Hepatocyte (in vitro differentiated cells): ENCODE data around the gene BLOC1S5. TPM values are rescaled to one million over a fixed set of nuclear protein-coding genes. Genes with fewer than 3 reads are reported as not detected.
A peak's percentile ranks its signal among the peaks of the same experiment; 100 is the strongest.

Experiments
- DNase-seq: peaks from one replicate; pipeline ENCODE4 v3.0.0-alpha.2; 2016; ENCODE audit warnings: low spot score
- H2AFZ ChIP-seq: fragments of 200-600 bp; sonication (generic); 2 replicates; pipeline ENCODE4 v1.6.0; 2016; ENCODE audit warnings: antibody characterized with exemption, mild to moderate bottlenecking
- H3K27ac ChIP-seq: fragments of 200-600 bp; sonication (generic); 2 replicates; pipeline ENCODE4 v1.5.1; 2016; ENCODE audit warnings: mild to moderate bottlenecking
- H3K27me3 ChIP-seq: fragments of 200-600 bp; sonication (generic); 2 replicates; pipeline ENCODE4 v1.6.1; 2016
- H3K36me3 ChIP-seq: fragments of 200-600 bp; sonication (generic); replicated peaks from 2 replicates; pipeline ENCODE4 v1.5.1; 2016; ENCODE audit warnings: low read depth; ENCODE audit not compliant: insufficient read depth
- H3K4me1 ChIP-seq: fragments of 200-600 bp; sonication (generic); 2 replicates; pipeline ENCODE4 v1.5.1; 2016; ENCODE audit warnings: mild to moderate bottlenecking, moderate library complexity; ENCODE audit not compliant: insufficient read depth
- H3K4me2 ChIP-seq: fragments of 200-600 bp; sonication (generic); 2 replicates; pipeline ENCODE4 v1.6.0; 2016
- H3K4me3 ChIP-seq: fragments of 200-600 bp; sonication (generic); 2 replicates; pipeline ENCODE4 v1.5.1; 2016; ENCODE audit warnings: mild to moderate bottlenecking
- H3K79me2 ChIP-seq: fragments of 200-600 bp; sonication (generic); 2 replicates; pipeline ENCODE4 v1.6.0; 2017; ENCODE audit warnings: mild to moderate bottlenecking
- H3K9me2 ChIP-seq: fragments of 200-600 bp; sonication (generic); replicated peaks from 2 replicates; pipeline ENCODE4 v1.6.0; 2017; ENCODE audit warnings: mild to moderate bottlenecking; ENCODE audit not compliant: insufficient read depth
- H3K9me3 ChIP-seq: fragments of 200-600 bp; sonication (generic); 2 replicates; pipeline ENCODE4 v1.5.1; 2016; ENCODE audit warnings: low read depth, mild to moderate bottlenecking
- H4K20me1 ChIP-seq: fragments of 200-600 bp; sonication (generic); 2 replicates; pipeline ENCODE4 v1.6.0; 2016; ENCODE audit warnings: mild to moderate bottlenecking; ENCODE audit not compliant: insufficient read depth, poor library complexity, severe bottlenecking
- CTCF ChIP-seq: fragments of 200-600 bp; sonication (generic); IDR thresholded peaks from 2 replicates; pipeline ENCODE4 v1.5.1; 2016; ENCODE audit warnings: antibody characterized with exemption, mild to moderate bottlenecking; ENCODE audit not compliant: poor library complexity
- EZH2 ChIP-seq: fragments of 200-600 bp; sonication (generic); IDR thresholded peaks from 2 replicates; pipeline ENCODE4 v1.6.1; 2016; ENCODE audit warnings: antibody characterized with exemption, mild to moderate bottlenecking, borderline replicate concordance
- EZH2phosphoT487 ChIP-seq: fragments of 200-600 bp; sonication (generic); IDR thresholded peaks from one replicate; pipeline ENCODE4 v1.6.1; 2018; ENCODE audit warnings: antibody characterized with exemption, mild to moderate bottlenecking, low read depth, moderate library complexity; ENCODE audit not compliant: unreplicated experiment, severe bottlenecking
- WGBS: methylation state at CpG from one replicate; pipeline ENCODE4 v1.1.6; 2016; ENCODE audit warnings: low lambda C conversion rate; ENCODE audit errors: missing lambda C conversion rate; 5-methylcytosine and 5-hydroxymethylcytosine counted together
- polyA plus RNA-seq: library from polyadenylated mRNA; unstranded; fragments of >200 nt; fragmentation: Nextera tagmentation; extraction: Ambion mirVana; gene quantifications from 2 replicates; pipeline ENCODE4 v1.2.1, GENCODE V29; 2016
- total RNA-seq: library from RNA; depleted of rRNA; stranded (reverse); fragments of >200 nt; gene quantifications from 2 replicates; pipeline ENCODE4 v1.2.3, GENCODE V29; 2014

BLOC1S5 gene
- total and polyA plus RNA-seq, 2 experiments from 2014 or later: 9.9 to 17.6 TPM

GRCh38 chr6:8013763-8014162, 50.4 kb downstream of the BLOC1S5 start:
- Histone ChIP-seq H3K27ac (no peak overlapping the region), H3K36me3 (no peaks in the 10 kb centered on the region), H3K27me3 (no peaks in the 10 kb centered on the region), H3K4me2 (no peak overlapping the region), H3K9me2 (no peaks in the 10 kb centered on the region), H2AFZ (no peak overlapping the region), H3K9me3 (no peaks in the 10 kb centered on the region), H3K4me1 (no peaks in the 10 kb centered on the region), H3K79me2 (no peaks in the 10 kb centered on the region), H3K4me3 (no peak overlapping the region), H4K20me1 (no peaks in the 10 kb centered on the region)
- no peak for TF ChIP-seq EZH2
- DNase-seq: no peak
- WGBS: 89% methylated on average over 3 of the region's 3 CpGs

- H2AFZ ChIP-seq: no peak overlapping the region
- no peaks in the 10 kb centered on the region for H3K9me3 ChIP-seq
- H3K4me2 ChIP-seq: no peak overlapping the region
- TF ChIP-seq EZH2 (no peak), CTCF (peak; percentile 62)
- no peaks in the 10 kb centered on the region for H4K20me1 ChIP-seq
- WGBS: 100% methylated on average over 1 of the region's 1 CpG
- H3K4me3 ChIP-seq: no peak overlapping the region
- no peaks in the 10 kb centered on the region for H3K27me3 ChIP-seq
- H3K36me3 ChIP-seq: no peaks in the 10 kb centered on the region
- H3K27ac ChIP-seq: no peak overlapping the region
- DNase-seq: peak; percentile 34
- no peaks in the 10 kb centered on the region for H3K79me2 ChIP-seq
- no peaks in the 10 kb centered on the region for H3K9me2 ChIP-seq
- H3K4me1 ChIP-seq: no peaks in the 10 kb centered on the region
Measured at GRCh38 chr6:8006208-8006607, 58.0 kb downstream of the BLOC1S5 start.

GRCh38 chr6:8005136-8005535, 59.1 kb downstream of the BLOC1S5 start:
- TF ChIP-seq CTCF (no peak), EZH2phosphoT487 (no peak), EZH2 (no peak)
- H3K27me3 ChIP-seq: no peaks in the 10 kb centered on the region
- no peak overlapping the region for H2AFZ ChIP-seq
- H3K36me3 ChIP-seq: no peaks in the 10 kb centered on the region
- no peak for DNase-seq
- H3K9me3 ChIP-seq: no peaks in the 10 kb centered on the region
- H3K79me2 ChIP-seq: no peaks in the 10 kb centered on the region
- H3K4me2 ChIP-seq: no peak overlapping the region
- H3K9me2 ChIP-seq: no peaks in the 10 kb centered on the region
- H3K27ac ChIP-seq: no peak overlapping the region
- H3K4me3 ChIP-seq: no peak overlapping the region
- H3K4me1 ChIP-seq: peaks cover 4% of the 10 kb centered on the region
- 70% methylated on average over 4 of the region's 4 CpGs for WGBS
- H4K20me1 ChIP-seq: no peaks in the 10 kb centered on the region

GRCh38 chr6:8000636-8001035, 63.6 kb downstream of the BLOC1S5 start:
- no peak for DNase-seq
- Histone ChIP-seq H3K36me3 (no peaks in the 10 kb centered on the region), H2AFZ (no peak overlapping the region), H3K79me2 (no peaks in the 10 kb centered on the region), H3K27me3 (no peaks in the 10 kb centered on the region), H3K4me1 (peaks cover 4% of the 10 kb centered on the region), H3K27ac (no peak overlapping the region), H3K9me3 (no peaks in the 10 kb centered on the region), H3K9me2 (no peaks in the 10 kb centered on the region), H4K20me1 (no peaks in the 10 kb centered on the region), H3K4me2 (no peak overlapping the region), H3K4me3 (no peak overlapping the region)
- 89% methylated on average over 1 of the region's 1 CpG for WGBS
- TF ChIP-seq CTCF: no peak
- no peak for TF ChIP-seq EZH2
- no peak for TF ChIP-seq EZH2phosphoT487
